ENCODE measurements around the gene DPP9. TPM values are rescaled to one million over a fixed set of nuclear protein-coding genes. Genes with fewer than 3 reads are reported as not detected.

Gene DPP9
- total RNA-seq, 1 donor from 2014 or later = 94.7 TPM

DNA sequence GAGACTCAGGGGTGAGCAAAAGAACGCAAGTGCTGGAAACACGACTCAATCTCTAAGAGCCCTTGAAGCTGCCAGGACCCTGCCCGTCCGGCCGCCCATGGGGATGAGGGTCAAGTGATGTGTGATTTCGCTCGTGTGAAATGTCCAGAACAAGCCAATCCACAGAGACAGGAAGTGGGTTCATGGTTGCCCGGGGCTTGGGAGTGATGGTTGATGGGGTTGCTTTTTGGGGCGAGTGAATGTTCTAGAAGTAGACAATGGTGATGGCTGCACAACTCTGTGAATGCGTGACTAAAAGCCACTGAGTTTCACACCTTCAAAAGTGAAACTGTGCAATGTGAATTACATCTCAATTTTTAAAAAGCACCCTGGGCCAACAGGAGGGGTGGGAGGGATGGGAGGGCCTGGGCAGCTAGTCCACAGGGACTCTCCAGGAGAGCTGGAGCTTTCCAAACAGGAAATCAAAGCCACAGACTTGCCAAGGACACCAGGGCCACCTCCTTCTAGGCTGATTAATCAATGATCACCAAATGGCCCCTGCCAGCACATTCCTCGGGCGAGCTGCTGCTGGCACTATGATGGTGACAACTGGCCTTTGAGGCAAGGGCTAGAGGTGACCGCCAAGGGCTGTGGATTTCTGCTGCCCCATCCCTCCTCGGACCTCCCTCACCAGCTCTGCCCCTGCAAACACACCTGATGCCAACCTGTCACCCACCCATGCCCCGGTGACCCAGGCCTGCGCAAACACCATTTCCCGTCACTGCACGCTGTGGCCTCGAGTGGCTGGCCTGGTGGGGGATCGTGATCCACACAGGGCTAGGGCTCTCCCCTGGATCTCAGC, 14.0 kb downstream of the DPP9 start:
- intact Hi-C loops (cut with micrococcal nuclease) = no loop called here

DNA sequence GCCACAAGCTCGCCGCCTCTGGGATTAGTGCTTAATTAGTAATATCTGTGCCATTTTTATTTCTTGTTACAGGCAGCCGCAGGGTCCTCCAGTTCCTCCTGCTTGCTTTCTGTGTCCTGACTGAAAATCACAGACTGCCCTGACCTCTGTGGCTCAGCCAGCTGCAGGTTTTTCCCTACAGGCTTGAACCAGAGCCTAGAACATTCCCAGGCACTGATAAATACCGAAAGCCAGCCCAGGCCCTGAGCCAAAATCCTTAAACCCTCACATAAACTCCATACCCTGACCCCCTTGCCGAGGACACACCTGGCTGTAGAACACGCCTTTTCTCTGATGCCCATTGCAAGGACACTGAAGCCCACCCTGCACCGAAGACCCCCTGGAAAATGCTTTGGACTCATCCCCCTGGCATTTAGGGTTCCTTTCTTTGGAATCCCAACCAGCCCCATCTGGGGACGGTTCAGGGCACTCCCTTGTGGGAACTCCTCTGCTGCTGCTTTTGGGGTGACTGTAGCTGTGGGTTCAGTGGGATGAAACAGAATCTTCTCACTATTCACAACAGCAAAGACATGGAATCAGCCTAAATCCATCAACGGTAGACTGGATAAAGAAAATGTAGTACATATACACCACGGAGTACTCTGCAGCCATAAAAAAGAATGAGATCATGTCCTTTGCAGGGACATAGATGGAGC, 15.5 kb downstream of the DPP9 start:
- intact Hi-C loops (cut with micrococcal nuclease) = no loop called here

DNA sequence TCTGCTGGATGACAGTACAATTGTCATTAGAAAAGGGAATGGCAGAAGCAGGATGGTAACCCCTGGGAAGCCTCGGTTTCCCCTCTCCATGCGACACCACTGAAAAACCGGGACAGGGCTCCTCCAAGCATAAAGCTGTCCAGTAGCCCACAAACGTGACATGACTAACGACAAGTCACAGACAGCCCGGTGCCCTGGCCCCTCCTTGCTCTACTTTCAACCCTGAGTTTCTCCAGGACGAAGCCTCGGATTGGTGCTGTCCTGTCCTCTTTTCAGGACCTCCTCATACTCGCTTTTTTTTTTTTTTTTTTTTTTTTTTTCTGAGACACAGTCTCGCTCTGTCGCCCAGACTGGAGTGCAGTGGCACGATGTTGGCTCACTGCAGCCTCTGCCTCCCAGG, 16.3 kb downstream of the DPP9 start:
- intact Hi-C loops (cut with micrococcal nuclease) = no loop called here

DNA sequence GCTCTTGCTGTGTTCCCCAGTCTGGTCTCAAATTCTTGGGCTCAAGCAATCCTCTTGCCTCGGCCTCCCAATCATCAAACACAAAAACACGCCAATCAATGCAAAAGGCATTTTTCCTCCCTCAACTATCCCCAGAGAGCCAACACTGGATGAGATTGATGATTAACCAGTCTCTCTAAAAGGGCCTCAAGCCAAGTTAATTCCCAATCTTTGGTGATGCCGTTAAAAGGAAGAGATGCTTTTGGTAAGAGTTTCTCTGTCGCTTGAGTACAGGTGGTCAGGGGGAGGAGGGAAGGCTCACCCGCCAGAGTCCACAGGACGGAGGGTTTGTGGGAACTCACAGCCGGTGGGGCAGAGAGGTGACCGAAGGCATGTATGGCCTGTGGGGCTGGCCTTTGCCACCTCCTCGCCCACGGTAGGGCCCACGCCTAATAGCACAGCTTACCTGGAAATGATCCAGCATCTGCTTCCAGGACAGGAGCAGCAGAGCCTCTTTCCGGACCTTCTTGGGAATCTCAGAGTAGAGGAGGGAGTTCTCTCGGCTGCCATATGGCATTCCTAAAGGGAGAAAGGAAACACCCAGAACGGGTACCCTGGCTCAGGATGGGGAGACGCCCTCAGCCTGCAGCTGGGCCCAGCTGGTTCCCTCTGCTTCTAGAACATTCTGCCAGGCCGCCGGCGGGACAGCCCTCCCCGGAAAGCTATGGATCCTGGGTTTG, 18.1 kb downstream of the DPP9 start:
- intact Hi-C loops (cut with micrococcal nuclease) = no loop called here

DNA sequence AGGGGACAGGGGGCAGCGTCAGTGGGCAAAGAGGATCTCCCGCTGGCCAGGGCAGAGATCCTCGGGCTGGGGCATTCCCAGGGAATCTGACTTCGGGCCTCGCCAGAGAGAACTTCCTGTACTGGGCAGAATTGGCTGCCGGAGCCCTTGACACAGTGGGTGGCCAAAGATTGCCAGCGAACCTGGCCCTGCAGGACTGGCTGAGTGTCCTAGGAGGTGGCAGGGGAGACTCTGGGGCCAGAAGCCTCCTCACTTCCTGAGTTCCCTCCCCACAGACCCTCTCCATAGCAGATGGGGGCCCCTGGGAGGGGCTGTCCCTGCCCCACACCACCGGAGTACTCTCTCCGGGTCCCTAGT, 19.3 kb downstream of the DPP9 start:
- intact Hi-C loops (cut with micrococcal nuclease) = no loop called here

DNA sequence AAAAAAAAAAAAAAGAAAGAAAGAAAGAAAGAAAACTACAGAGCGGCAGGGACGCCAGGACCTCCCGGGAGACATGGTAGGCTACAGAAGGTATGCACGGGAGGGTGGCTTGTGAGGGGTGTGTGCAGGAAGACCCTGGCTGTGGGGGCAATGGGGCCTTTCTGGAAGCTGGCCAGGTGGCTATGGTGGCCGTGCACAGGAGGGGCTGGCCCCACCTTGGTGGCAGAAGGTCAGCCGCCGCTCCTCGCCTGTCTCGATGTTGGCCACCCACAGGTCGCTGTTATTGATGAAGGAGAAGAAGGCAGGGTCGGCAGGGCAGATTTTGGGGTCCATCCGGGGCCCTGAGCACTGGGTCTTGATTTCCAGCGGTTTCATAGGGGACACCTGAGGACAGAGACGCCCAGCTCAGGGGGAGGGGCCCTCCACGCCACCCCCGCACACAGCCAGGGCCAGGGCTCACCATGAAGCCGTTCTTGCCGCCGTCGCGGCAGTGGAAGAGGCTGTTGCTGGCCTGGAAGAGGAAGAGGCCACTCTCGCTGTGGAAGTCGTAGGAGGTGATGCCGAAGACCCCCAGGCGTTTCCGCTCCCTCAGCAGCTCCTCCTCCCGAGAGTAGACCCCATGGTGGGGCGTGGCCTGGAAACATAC, 19.8 kb downstream of the DPP9 start:
- intact Hi-C loops (cut with micrococcal nuclease) = no loop called here

DNA sequence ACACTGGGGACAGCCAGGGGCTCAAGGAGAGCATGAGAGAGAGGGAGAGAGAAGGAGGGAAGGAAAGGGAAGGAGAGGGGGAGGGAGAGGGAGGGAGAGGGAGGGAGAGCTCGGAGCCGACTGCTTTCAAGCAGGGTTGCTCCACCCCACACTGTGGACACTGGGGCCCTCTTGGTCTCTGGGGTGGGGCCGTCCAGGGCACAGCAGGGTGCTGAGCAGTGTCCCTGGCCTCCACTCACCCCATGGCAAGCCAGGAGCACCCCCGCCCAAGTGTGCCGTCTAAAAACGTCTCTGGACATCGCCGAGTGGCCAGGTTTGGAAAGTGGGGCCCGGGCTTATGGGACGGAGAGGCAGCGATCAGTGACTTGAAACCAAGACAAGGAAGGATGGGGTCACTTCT, 20.9 kb downstream of the DPP9 start:
- intact Hi-C loops (cut with micrococcal nuclease) = no loop called here

DNA sequence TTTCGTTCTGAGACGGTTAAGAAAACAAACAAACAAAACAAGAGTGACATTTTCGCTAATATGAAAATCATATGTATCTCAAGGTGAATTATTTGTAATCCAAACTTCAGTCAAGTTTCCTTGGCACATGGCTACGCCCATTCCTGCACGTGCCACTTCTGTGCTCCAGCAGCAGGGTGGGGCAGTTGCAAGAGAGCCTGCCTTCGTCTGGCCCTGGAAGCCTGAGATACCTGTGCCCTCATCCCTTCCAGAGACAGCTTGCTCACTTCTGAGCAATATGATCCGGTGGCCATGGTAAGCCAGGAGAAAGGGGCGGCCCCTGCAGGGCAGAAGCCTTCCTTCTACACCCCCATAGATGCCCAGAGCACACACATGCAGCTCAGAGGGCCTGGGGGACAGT, 22.1 kb downstream of the DPP9 start:
- intact Hi-C loops (cut with micrococcal nuclease) = no loop called here

DNA sequence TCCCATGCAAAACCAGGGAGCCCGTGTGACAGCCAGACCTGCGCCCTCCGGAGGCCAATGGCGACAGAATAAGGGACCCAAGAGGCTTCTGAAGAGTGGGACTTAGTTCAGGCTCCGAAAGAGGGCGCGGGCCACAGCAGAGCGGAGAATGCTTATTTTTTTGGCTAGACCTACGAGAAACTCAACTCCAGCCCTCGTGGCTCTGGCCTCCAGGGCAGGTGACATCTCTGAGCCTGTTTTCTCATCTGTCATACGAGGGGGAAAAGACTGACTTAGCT, 23.0 kb downstream of the DPP9 start:
- intact Hi-C loops (cut with micrococcal nuclease) = no loop called here

DNA sequence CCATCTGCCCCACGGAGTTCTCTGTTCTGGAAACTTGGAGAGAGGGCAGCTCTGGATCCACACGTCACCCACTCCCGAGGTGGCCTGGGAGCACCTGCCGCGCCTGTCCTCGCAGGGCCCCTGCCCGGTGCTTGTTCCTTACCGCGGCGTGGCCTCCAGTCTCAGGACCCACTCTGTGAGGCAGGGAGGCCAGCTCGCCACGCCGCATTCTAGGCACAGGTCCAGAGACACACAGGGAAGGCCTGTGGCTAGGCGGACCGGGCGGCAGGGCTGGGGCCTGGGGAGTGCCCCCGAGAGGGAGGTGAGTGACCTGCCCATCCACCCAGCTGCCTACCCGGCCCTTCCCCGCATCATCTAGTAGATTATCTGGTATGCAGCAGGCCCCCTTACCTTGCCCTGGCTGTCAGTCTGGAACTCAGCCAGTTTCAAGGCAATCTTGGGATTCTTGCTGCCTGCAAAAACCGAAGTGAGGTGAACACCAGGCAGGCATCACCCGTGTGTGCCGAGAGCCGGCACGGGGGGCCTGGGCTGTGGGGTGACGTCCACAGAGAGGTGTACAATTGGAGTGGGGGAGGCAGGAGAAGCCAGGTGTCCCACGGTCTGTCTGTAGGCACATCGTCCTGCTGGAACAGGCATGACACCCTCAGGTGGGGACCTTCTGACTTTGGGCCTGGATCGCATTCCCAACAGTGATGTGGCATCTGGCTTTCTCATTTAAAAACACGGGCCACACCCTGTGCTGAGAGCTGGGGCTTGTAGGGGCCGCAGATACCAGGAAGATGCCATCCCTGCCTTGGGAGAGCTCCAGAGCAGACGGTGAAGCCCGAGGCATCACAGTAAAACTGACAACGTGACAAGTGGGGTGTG, 23.6 kb downstream of the DPP9 start:
- intact Hi-C loops (cut with micrococcal nuclease) = no loop called here

DNA sequence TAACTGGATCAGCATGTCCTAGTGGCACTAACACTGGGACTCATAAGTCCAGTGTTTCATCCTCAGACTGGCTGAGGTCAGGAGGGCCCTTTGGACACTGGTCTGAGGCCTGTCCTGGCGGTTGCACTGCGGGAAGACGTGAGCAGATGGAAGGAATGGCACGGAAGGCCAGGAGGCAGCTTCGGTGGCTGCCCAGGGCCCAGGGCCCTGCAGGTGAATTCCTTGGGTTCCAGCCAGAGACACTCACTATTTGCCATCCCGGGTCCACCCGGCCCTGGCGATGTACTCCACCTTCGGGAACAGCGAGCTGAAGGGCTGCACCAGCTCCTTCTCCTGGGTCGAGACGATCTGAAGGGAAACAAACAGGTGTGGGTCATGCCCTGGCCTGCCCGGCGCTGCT, 26.3 kb downstream of the DPP9 start:
- intact Hi-C loops (cut with micrococcal nuclease) = no loop called here

DNA sequence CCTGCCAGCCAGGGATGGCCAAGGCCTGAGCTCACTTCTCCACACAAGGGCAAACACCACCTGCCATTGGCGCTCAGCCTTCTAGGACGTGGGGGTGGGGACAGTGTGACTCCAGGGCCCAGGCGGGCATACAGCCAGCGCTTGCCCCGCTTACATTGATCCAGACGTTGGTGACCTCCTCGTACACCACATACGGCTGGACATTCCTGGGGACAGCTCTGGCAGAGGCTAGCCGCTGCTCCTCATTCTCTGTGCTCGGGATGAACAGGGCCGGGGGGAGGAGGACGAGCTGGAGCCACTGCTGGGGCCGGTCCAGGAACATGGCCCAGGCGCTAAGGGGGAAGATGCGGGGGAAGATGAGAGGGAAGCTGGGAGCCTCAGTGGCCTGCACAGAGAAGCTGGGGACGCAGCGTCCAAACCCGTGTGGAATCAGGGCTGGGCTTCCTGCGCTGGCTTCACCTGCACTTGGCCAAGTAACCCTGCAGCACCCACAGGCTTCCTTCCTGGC, 28.4 kb downstream of the DPP9 start:
- intact Hi-C loops (cut with micrococcal nuclease) = no loop called here

DNA sequence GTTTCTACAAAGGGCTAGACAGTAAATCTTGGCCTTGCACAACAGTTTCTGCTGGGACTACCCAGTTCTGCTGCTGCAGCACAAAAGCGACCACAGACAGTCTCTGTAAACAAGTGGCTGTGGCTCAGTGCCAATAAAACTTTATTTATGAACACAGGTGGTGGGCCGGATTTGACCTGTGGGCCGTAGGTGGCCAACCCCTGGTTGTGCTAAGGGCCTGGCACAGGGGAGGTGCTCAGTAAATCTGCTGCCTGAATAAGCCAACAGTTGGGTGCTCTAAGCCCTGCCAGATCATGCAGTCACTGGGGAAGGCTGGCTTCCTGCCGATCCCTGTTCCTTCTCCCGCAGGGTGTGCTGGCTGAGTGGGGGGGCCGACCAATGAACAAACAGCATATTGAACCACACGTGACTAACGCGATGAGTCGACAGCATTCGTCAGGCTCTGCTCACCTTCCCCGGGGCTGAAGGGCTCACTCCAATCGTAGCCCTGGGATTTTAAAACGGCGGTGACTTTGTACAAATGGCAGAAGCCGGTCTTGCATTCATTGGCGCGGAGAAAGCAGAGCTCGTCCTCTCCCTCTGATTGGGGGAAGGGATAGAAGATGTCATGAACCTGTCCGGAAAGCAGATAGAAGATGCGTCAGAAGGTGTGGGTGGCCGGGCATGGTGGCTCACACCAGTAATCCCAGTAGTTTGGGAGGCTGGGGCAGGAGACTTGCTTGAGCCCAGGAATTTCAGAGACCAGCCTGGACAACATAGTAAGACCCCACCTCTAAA, 29.2 kb downstream of the DPP9 start:
- intact Hi-C loops (cut with micrococcal nuclease) = no loop called here

DNA sequence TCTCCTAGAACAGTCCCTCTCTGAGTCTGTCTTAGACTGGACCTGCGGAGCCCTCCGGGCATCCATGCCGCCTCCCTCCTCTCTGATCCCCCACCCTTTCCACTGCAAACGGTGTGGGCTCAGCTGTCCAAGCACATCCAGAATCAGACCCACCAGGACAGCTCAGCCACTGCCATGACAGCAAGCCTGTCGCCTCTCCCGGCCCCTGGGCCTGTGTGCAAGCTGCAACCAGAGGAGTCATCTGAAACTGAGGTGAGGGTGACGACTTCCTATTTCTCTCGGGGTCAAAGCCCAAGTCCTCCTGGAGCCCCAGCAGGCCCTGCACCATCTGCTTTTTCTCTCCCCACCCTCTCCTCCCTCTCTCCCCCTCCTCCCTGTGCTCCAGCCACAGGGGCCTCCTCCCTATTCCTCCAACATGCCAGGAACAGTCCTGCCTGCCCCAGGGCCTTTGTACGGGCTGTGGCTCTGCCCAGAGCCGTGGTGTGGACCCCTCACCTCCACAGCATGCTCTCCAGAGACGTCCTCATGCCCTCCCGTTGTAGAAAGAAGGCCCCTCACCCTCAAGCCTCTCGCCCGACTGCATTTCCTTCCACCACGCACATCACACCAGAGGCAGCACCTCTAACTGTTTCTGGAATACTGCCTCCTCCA, 30.0 kb downstream of the DPP9 start:
- intact Hi-C loops (cut with micrococcal nuclease) = no loop called here

DNA sequence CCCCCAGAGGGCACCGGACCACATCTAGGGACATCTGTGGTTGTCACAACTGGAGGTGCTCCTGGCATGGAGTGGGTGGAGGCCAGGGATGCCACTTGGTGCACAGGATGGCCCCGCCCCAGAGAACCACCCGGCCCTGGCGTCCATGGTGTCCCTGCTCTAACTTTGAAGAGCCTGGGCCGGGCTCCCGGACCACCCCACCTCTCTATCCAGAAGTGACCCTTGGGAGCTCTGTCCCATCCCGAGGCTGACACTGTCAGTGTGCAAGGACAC, 30.6 kb downstream of the DPP9 start:
- intact Hi-C loops (cut with micrococcal nuclease) = no loop called here

DNA sequence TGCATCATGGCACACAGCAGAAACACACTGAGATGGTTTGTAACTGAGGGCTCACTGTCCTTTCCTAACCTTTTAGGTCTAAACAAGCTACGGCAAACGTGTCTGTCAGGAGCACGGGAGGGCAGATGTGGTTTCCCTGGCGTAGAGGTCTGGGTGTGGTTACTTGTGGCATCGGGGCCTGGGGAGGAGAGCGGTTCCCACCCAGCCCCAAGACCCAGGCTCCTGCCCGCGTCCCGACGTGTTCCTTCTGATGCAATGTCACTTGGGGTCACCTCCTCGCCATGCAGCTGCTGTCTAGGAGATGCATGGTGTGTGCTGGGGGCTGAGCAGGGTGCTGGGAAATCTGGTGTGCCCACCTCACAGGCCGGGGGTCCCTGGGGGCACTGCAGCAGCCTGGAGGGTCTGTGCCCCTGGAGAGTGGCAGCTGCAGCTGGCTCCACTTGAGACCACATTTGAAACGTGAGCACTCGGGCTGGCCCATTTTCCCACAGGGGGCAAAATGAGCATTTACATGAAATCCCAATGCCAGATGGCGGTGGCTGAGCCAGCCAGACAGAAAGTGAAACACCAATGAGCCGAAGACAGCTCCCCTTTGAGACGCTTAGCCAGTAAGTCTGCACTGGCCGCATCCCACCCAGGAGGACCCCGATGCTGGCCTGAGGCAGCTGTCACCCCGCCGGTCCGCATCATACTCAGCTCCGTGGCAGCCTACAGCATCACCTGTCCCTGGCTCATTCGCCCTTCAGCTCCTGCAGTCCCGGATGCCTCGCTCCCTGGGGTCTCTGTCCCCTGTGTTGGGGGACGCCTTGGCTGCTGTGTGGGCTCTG, 31.2 kb downstream of the DPP9 start:
- intact Hi-C loops (cut with micrococcal nuclease) = no loop called here

DNA sequence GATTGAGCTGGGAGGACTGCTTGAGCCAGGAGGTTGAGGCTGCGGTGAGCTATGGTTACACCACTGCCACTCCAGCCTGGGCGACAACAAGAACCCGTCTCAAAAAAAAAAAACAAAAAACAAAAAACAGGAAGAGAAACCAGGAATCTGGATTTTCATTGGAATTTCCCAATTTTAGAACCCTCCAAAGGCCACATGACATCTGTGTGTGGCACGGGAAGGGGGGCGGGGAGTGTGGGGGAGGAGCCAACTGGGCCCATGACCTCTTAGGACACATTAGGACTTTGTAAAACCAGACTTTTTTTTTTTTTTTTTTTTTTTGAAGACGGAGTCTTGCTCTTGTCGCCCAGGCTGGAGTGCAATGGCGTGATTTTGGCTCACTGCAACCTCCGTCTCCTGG, 32.3 kb downstream of the DPP9 start:
- intact Hi-C loops (cut with micrococcal nuclease) = no loop called here

DNA sequence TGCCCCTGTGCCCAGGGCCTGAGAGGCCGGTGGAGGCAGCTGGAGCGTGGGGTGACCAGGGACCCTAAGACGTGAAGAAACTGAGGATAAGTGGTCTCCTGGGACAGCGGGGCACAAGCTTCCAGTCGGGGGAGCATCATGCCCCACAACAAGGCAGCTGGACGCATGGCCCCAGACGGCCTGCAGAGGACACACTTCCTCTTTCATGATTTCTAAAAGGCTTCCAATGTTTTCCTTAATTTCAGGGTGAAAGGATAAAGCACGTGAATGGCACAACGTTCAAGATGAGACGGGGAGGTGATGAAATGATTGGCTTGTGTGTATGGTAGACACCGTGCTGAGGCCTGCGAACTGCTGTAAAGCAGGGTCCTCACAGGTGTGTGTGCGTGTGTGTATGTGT, 33.3 kb downstream of the DPP9 start:
- intact Hi-C loops (cut with micrococcal nuclease) = no loop called here

DNA sequence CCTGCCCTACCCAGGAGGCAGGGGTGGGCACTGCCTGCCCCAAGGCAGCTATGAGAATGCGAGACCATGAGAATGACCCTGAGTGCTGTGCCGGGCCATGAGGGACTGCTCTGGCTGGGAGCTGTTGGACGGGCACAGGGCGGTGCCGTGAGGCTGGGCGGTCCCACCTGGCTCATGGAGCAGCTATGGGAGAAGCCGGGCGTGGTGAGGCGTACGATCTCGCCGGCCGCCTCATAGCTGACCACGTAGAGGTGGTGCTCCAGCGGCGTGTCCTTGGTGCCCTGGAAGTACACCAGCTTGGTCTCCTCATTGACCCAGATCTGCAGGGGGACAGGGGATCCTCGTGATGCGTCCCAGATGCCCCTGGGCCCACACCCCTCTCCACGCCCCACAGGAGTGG, 34.2 kb downstream of the DPP9 start:
- intact Hi-C loops (cut with micrococcal nuclease) = no loop called here
